Heart left ventricle (tissue), 13 donors: ENCODE data around the gene PPP2R2D.

ENCODE experiments used
- POLR2A ChIP-seq, 2 donors: fragments of 450-650 bp; IDR thresholded peaks; one replicate each; pipeline ENCODE4 v1.6.1; 2017; ENCODE audit warnings: antibody characterized with exemption in 2 of 2, mild to moderate bottlenecking in 2 of 2, moderate library complexity in 2 of 2
- TF ChIP-seq, protein P1 (sequence below), 12 donors: fragments of 200-600 bp; sonication (generic) in 4 of 12; IDR thresholded peaks; one replicate each; pipeline versions ENCODE4 v1.5.0 to v1.8.0; 2018 to 2022; ENCODE audit warnings: antibody characterized with exemption in 12 of 12, mild to moderate bottlenecking in 5 of 12
- donor health status: ischemic (EF 13 %, LVEDD 7.1; RV severe dilation, severe dysfunction).
- donor health status: DM: no; HTN: yes; CAD: no.
- donor health status: DM: no; HTN: no; CAD: no.
- donor health status: ischemic (EF 25% LVEDD 6.9; RV normal size, moderate dysfunction).
- donor health status: ischemic (EF 25% LVEDD 5.7; RV mildly dilated, moderate dysfunction).
- donor health status: ischemic (EF 35%, LVEDD 5.7; RV mildly dilated, moderate dysfunction).
- donor health status: nonischemic (EF 11% LVEDD 7.7; RV severe dilation, severe dysfunction).
- donor health status: DM: yes; HTN: yes; CAD: no.
- donor health status: PGD.
- donor health status: ischemic (EF 29% LVEDD 5.4; RV normal size, mild dysfunction).
- donor health status: nonischemic (EF 23%, LVEDD 6.1; RV moderate dilation, normal function).

DNA sequence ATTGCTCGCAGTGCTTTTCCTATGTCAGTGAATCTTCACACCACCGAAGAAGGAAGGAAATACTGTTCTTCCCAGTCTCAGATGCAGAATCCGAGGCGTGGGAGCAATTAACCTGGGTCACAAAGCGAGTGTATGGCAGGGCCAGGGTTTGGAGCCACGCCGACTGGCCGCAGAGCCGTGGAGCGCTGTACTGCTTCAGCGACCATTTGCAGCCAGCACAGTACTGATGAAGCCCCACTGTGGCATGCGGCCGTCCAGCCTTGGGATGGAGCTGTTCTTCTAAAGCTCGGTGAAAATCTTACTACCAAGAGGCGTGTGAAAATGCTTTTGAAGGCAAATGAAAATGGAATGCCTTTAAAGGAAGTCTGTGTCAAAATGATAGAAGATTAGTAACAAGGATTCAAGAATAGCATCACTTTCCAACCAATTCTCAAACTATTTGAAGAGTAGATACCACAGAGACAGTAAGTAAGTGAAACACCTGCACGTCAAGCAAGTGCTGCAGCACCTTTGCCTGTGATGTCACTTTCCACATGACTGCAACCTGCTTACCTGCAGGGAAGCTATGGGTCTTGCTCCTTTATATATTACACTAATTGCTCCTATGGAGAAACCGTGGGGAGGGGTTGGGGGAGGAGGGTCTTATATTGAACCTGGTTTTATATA, 4.9 kb downstream of the PPP2R2D start:
- TF ChIP-seq, protein P1, sequence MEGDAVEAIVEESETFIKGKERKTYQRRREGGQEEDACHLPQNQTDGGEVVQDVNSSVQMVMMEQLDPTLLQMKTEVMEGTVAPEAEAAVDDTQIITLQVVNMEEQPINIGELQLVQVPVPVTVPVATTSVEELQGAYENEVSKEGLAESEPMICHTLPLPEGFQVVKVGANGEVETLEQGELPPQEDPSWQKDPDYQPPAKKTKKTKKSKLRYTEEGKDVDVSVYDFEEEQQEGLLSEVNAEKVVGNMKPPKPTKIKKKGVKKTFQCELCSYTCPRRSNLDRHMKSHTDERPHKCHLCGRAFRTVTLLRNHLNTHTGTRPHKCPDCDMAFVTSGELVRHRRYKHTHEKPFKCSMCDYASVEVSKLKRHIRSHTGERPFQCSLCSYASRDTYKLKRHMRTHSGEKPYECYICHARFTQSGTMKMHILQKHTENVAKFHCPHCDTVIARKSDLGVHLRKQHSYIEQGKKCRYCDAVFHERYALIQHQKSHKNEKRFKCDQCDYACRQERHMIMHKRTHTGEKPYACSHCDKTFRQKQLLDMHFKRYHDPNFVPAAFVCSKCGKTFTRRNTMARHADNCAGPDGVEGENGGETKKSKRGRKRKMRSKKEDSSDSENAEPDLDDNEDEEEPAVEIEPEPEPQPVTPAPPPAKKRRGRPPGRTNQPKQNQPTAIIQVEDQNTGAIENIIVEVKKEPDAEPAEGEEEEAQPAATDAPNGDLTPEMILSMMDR (IDR thresholded peaks at IDR 0.05): no peak
- no peak for TF ChIP-seq POLR2A (IDR thresholded peaks at IDR 0.05)
